Loucy (cell line): ENCODE data around the gene SYNE2.

Experiments
- H2AFZ ChIP-seq: fragments of 200-600 bp; sonication (generic); 2 replicates; pipeline ENCODE4 v1.6.0; 2016; ENCODE audit warnings: antibody characterized with exemption, mild to moderate bottlenecking, low read length, moderate library complexity
- H3F3A ChIP-seq: fragments of 200-600 bp; 2 replicates; pipeline ENCODE4 v1.6.0; 2016; ENCODE audit warnings: antibody characterized with exemption, low read depth, mild to moderate bottlenecking
- H3K27me3 ChIP-seq: fragments of 200-600 bp; sonication (generic); 2 replicates; pipeline ENCODE4 v1.6.1; 2014; ENCODE audit warnings: low read length, mild to moderate bottlenecking; ENCODE audit not compliant: insufficient read depth, poor library complexity, severe bottlenecking
- H3K36me3 ChIP-seq: fragments of 200-600 bp; sonication (generic); 2 replicates; pipeline ENCODE4 v1.6.1; 2016; ENCODE audit warnings: low read length; ENCODE audit not compliant: insufficient read depth
- H3K4me1 ChIP-seq: fragments of 200-600 bp; sonication (generic); 2 replicates; pipeline ENCODE4 v1.5.1; 2014; ENCODE audit warnings: low read length, mild to moderate bottlenecking; ENCODE audit not compliant: insufficient read depth, poor library complexity, severe bottlenecking
- H3K4me2 ChIP-seq: fragments of 200-600 bp; sonication (generic); 2 replicates; pipeline ENCODE4 v1.6.0; 2014; ENCODE audit warnings: antibody characterized with exemption, low read length, low read depth, mild to moderate bottlenecking; ENCODE audit not compliant: poor library complexity, severe bottlenecking
- H3K4me3 ChIP-seq: fragments of 200-600 bp; sonication (generic); 2 replicates; pipeline ENCODE4 v1.5.1; 2014; ENCODE audit warnings: low read length, mild to moderate bottlenecking, mixed read lengths; ENCODE audit not compliant: poor library complexity, severe bottlenecking
- H3K79me2 ChIP-seq: fragments of 200-600 bp; sonication (generic); 2 replicates; pipeline ENCODE4 v1.6.1; 2014; ENCODE audit warnings: low read length; ENCODE audit not compliant: insufficient read depth
- H3K9ac ChIP-seq: fragments of 200-600 bp; sonication (generic); 2 replicates; pipeline ENCODE4 v1.6.0; 2014; ENCODE audit warnings: mild to moderate bottlenecking, low read depth, low read length, moderate library complexity; ENCODE audit not compliant: poor library complexity, severe bottlenecking
- H3K9me2 ChIP-seq: fragments of 200-600 bp; sonication (generic); replicated peaks from 2 replicates; pipeline ENCODE4 v1.6.1; 2016; ENCODE audit warnings: low read depth, low read length, mixed read lengths
- H3K9me3 ChIP-seq: fragments of 200-600 bp; sonication (generic); 2 replicates; pipeline ENCODE4 v1.6.1; 2014; ENCODE audit warnings: mild to moderate bottlenecking, antibody characterized with exemption, low read length, low read depth; ENCODE audit not compliant: insufficient read depth
- H4K20me1 ChIP-seq: fragments of 200-600 bp; sonication (generic); 2 replicates; pipeline ENCODE4 v1.6.0; 2014; ENCODE audit warnings: antibody characterized with exemption, low read length, mild to moderate bottlenecking; ENCODE audit not compliant: insufficient read depth, poor library complexity, severe bottlenecking
- EZH2phosphoT487 ChIP-seq: fragments of 200-600 bp; IDR thresholded peaks from 2 replicates; pipeline ENCODE4 v1.6.1; 2018; ENCODE audit warnings: antibody characterized with exemption, mild to moderate bottlenecking, moderate library complexity, borderline replicate concordance
- TF ChIP-seq, protein P1 (sequence below): fragments of 200-600 bp; sonication (generic); conservative IDR thresholded peaks from 2 replicates; pipeline ENCODE4 v1.5.1; 2014; ENCODE audit warnings: mild to moderate bottlenecking, antibody characterized with exemption, low read length

The SYNE2 gene

DNA sequence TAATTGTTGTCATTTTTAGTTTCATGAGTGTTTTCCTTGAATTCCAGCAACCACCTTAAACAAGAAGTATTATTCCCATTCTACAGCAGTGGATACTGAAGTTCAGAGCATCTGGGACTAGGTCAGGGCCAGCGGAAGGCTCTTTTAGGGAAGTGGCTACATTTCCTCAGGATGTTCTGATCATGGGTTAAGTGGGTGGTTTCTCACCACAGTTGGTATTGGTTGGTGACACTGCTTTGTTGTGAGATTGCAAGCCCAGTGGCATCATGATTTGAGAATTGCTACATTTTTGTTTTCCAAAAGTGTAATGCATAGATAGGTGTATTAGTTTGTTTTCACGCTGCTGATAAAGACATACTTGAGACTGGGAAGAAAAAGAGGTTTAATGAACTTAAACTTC is 47.1 kb downstream of the SYNE2 start:
- no peaks in the 10 kb centered on the region for H3K27me3 ChIP-seq
- no peaks in the 10 kb centered on the region for H3K9me3 ChIP-seq
- no peak for TF ChIP-seq EZH2phosphoT487
- TF ChIP-seq, protein P1, sequence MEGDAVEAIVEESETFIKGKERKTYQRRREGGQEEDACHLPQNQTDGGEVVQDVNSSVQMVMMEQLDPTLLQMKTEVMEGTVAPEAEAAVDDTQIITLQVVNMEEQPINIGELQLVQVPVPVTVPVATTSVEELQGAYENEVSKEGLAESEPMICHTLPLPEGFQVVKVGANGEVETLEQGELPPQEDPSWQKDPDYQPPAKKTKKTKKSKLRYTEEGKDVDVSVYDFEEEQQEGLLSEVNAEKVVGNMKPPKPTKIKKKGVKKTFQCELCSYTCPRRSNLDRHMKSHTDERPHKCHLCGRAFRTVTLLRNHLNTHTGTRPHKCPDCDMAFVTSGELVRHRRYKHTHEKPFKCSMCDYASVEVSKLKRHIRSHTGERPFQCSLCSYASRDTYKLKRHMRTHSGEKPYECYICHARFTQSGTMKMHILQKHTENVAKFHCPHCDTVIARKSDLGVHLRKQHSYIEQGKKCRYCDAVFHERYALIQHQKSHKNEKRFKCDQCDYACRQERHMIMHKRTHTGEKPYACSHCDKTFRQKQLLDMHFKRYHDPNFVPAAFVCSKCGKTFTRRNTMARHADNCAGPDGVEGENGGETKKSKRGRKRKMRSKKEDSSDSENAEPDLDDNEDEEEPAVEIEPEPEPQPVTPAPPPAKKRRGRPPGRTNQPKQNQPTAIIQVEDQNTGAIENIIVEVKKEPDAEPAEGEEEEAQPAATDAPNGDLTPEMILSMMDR: no peak
- H3F3A ChIP-seq: no peaks in the 10 kb centered on the region
- no peak overlapping the region for H3K4me3 ChIP-seq
- no peak overlapping the region for H3K9ac ChIP-seq
- no peaks in the 10 kb centered on the region for H4K20me1 ChIP-seq
- no peak overlapping the region for H3K4me2 ChIP-seq
- no peak overlapping the region for H2AFZ ChIP-seq
- no peaks in the 10 kb centered on the region for H3K9me2 ChIP-seq
- no peaks in the 10 kb centered on the region for H3K36me3 ChIP-seq
- peaks cover 5% of the 10 kb centered on the region for H3K4me1 ChIP-seq
- peaks cover 5% of the 10 kb centered on the region for H3K79me2 ChIP-seq

DNA sequence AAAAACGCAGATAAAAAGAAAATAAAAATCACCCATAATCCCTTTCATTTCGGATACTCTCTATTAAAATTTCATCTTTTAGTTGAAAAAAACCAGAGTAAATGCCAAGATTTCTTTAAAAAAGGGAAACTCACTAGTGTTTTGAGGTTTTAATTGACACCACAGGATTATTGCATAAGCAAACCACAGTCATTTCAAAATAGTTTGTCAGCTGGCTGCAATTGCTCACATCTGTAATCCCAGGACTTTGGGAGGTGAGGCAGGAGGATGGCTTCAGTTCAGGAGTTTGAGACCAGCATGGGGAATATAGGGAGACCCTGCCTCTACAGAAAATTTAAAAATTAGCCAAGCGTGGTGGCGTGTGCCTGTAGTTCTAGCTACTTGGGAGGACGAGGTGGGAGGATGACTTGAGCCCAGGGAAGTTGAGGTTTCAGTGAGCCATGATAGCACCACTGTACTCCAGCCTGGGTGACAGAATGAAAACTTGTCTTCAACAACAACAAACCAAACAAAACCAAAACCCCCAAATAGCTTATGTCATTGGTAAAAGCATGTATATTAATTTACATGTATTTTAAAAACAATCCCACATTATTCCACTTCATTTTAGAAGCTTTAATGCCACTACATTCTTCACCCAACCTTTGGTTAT is 48.8 kb downstream of the SYNE2 start:
- H3K79me2 ChIP-seq: peaks cover 8% of the 10 kb centered on the region
- no peak overlapping the region for H3K4me2 ChIP-seq
- TF ChIP-seq, protein P1: no peak
- TF ChIP-seq EZH2phosphoT487: no peak

DNA sequence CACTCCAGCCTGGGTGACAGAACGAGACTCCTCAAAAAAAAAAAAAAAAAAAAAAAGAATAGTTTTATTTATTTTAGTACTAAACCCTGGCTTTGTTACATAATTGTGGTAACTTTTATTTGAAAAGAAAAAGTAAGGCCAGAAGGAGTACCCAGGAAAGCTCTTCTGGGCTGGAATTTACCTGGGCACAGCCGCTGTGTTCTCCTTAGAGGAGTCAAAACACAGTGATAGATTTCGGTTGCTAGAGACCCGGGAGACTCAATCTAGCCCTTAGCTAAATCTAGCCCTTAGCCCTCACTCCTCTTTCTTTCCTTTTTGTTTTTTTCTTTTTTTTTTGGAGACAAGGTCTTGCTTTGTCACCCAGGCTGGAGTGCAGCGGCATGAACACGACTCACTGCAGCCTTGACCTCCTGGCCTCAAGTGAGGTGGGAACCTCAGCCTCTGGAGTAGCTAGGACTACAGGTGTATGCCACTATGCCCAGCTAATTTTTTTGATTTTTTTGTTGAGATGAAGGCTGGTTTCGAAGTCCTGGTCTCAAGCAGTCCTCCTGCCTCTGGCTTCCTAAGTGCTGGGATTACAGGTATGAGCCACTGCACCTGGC is 49.7 kb downstream of the SYNE2 start:
- TF ChIP-seq, protein P1: no peak
- TF ChIP-seq EZH2phosphoT487: no peak
- Histone ChIP-seq H3K4me3 (no peak overlapping the region), H3F3A (no peaks in the 10 kb centered on the region), H3K9me2 (no peaks in the 10 kb centered on the region), H3K36me3 (no peaks in the 10 kb centered on the region), H3K4me2 (no peak overlapping the region), H2AFZ (no peak overlapping the region), H3K9me3 (no peaks in the 10 kb centered on the region), H3K9ac (no peak overlapping the region), H3K4me1 (peaks cover 5% of the 10 kb centered on the region), H4K20me1 (no peaks in the 10 kb centered on the region), H3K27me3 (no peaks in the 10 kb centered on the region), H3K79me2 (peaks cover 15% of the 10 kb centered on the region)

More for the DNA sequence above, 48.8 kb downstream of the SYNE2 start:
- Histone ChIP-seq H3K27me3 (no peaks in the 10 kb centered on the region), H3F3A (no peaks in the 10 kb centered on the region), H4K20me1 (no peaks in the 10 kb centered on the region), H3K9ac (no peak overlapping the region), H2AFZ (no peak overlapping the region), H3K4me1 (peaks cover 5% of the 10 kb centered on the region), H3K9me2 (no peaks in the 10 kb centered on the region), H3K36me3 (no peaks in the 10 kb centered on the region), H3K9me3 (no peaks in the 10 kb centered on the region), H3K4me3 (no peak overlapping the region)
